Subcutaneous adipose tissue (tissue), 4 donors: Measurements from ENCODE around the gene C10orf53. TPM values are rescaled to one million over a fixed set of nuclear protein-coding genes. Genes with fewer than 3 reads are reported as not detected.

ENCODE experiments used
- total RNA-seq, 4 donors: library from RNA; depleted of rRNA; stranded (reverse); fragments of >200 nt; gene quantifications; one replicate each; pipeline ENCODE4 v1.1.0, GENCODE V29; 2016
- TF ChIP-seq, protein P1 (sequence below): fragments of 450-650 bp; IDR thresholded peaks from one replicate; pipeline ENCODE4 v1.5.1; 2016; ENCODE audit warnings: low read depth, mild to moderate bottlenecking, control low read depth, antibody characterized with exemption, moderate library complexity

C10orf53 gene
- total RNA-seq, 4 donors from 2014 or later = not detected

DNA sequence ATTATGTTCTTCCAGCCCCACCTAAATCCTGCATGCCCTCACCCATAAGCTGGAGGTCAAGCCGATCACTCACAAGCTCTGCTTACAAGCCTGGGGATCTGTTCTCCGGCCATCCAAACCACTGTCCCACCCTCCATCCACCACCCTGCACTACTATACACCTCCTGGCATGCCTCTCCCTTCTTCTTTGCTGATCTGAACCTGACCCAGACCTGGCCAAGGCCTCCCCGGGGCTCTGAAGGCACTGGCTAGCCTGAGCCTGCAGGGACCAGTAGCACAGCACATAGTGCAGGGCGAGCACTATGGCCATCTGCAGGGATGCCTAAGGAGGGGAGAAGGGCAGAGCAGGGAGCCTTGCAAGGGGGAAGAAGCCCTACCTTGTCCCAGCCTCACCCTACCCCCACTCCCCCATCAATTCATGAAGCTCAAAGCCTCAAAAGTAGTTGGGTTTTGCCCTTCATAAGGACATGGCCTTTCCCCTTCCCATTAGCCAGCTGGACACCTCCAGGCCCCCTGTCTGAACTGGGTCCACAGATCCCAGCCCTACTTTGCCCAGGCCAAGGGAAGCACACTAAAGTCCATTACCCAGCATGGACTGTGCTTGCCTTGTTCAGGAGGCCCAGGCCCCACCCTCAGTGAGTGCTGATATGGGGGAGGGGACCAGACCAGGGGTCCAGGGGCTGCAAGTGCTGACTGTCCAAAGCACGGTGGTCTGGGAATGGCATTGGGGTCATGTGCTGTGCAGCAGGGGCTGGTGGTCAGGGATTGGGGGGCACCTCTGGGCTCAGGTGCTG, 36.0 kb upstream of the C10orf53 start:
- TF ChIP-seq, protein P1, sequence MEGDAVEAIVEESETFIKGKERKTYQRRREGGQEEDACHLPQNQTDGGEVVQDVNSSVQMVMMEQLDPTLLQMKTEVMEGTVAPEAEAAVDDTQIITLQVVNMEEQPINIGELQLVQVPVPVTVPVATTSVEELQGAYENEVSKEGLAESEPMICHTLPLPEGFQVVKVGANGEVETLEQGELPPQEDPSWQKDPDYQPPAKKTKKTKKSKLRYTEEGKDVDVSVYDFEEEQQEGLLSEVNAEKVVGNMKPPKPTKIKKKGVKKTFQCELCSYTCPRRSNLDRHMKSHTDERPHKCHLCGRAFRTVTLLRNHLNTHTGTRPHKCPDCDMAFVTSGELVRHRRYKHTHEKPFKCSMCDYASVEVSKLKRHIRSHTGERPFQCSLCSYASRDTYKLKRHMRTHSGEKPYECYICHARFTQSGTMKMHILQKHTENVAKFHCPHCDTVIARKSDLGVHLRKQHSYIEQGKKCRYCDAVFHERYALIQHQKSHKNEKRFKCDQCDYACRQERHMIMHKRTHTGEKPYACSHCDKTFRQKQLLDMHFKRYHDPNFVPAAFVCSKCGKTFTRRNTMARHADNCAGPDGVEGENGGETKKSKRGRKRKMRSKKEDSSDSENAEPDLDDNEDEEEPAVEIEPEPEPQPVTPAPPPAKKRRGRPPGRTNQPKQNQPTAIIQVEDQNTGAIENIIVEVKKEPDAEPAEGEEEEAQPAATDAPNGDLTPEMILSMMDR = no peak

DNA sequence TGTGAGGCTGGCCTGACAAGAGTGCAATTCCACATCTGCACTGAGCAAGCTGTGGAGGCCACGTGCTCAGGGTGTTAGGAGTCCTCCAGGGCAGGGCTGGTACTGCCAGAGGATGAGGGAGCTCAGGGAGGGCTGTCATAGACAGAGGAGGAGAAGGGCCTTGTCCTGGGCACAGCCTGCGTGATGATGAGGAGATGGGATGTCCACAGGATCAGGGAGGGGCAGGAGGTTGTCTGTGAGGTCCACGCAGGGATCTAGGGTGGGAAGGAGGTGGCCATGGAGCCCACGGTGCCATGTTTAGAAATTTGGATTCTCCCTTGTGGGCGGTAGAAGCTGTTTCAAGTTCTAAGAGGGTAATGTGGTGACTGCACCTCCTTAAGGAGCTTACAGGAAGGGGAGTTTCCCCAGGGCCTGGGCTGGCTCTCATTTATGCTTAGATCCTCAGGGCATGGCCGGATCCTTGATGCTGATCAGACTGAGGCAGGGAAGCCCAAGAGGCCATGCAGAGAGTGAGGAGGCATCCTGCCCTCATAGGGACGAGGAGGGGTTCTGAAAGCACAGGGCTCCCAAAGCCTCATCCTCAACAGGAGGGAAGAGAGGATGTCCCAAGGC, 35.3 kb upstream of the C10orf53 start:
- TF ChIP-seq, protein P1 = no peak

DNA sequence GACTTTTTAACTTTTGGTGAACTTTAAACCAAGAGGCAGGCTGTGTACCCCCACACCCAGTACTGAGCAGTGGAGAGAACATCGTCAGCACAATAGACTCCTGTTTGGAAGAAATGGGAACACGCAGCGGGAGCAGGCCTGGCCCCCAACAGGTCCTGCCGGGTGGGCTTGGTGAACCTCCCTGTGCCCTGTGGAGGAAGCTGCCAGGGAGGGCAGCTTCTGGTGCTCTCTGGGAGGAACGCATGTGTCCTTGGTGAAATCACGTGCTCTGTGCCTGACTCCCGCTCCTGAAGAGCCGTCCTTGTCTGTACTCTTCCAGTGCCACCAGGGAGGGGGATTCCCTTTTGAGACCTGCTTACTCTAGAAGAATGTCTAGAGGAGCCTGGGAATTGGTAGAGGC, 34.0 kb upstream of the C10orf53 start:
- TF ChIP-seq, protein P1 = no peak

DNA sequence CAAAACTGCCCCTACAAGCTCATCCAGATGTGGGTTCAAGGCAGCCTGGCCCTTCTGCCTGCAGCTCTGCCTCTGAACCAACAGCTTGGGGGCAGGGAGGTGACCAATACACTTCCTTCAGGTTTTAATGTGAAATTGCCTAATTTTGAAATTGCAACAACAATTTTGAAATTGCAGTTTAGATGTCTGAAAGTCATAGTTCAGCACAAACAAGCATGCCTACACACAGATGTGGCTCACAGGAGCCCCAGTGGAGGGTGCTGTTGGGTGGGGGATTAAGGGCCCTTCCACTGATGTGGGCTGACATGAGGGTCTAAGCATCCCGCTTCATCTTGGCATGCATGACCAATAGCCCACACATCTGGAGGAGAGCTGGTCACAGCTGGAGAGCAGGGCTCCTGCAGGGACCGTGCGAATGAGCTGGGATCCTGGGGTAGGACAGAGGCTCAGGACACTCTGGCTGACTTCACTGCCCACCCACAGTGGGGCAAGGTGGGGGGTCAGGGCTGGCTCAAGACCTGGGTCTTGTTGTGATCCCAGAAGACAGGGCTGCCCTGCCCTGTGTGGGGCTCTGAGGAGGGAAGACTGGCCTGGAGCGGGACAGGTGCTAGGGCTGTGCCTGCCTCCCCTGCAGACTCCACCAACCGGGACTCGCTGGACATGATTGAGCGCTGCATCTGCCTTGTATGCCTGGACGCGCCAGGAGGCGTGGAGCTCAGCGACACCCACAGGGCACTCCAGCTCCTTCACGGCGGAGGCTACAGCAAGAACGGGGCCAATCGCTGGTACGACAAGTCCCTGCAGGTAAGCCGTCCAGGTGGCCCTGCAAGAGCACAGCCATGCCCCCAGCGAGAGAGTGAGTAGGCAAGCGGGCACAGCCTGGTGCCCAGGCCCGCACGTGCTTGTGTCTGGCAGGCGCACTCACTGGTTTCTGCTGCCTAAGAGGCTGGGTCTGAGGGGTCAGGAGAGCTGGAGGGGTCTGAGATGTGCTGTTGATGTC, 33.3 kb upstream of the C10orf53 start:
- TF ChIP-seq, protein P1 = no peak

DNA sequence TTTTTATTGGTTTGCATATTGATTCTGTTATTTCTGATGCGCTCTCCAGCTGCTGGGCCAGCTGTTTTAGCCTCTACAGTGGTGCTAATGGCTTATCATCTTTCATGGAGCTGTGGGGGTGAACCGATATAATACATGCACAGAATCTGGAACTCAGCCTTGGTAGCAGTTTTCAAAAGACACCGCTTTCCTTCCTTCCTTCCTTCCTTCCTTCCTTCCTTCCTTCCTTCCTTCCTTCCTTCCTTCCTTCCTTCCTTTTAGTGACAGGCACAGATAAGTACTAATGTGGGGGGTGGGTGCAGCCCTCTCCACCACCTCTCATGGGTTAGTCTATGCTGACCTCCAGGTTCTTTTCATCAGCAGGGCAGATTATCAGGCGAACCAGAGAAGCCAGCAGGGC, 31.9 kb upstream of the C10orf53 start:
- TF ChIP-seq, protein P1 = no peak

DNA sequence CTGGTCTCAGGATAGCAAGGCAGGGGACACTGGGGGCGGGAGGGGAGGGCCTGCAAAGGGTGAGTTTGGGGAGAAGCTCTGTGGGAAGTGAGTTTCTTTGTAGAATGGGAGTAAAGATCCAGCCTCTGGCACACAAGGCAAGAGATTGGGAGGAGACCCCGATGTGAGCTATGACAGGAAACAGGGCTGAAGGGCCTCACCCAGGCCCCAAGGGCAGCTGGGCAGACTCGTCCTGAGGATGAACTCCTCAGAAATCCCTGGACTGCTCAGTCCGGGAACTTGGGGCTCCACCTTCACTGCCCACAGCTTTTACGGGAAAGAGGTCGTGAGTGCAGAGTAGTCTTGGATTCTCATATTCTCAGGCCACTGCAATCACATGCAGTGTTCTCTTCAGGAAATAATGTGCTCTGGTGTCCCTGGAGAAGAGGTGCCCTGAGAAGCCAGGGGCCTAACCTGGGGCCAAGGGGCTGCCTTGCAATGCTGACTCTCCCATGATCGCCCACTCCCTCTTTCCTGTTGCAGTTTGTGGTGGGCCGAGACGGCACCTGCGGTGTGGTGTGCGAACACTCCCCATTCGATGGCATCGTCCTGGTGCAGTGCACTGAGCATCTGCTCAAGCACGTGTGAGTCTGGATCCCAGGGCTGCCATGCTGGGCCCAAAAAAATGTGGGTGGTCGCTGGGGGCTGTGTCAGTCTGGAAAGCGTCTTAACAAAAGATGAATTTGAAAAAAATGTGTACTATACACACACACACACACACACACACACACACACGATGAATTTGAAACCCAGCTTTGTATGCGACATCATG, 31.3 kb upstream of the C10orf53 start:
- TF ChIP-seq, protein P1 = no peak
